Measurements from ENCODE around the gene ZBTB20.

GRCh38 chr3:114899186-114899931 is 247.7 kb downstream of the ZBTB20 start:
- TF ChIP-seq, protein P1, sequence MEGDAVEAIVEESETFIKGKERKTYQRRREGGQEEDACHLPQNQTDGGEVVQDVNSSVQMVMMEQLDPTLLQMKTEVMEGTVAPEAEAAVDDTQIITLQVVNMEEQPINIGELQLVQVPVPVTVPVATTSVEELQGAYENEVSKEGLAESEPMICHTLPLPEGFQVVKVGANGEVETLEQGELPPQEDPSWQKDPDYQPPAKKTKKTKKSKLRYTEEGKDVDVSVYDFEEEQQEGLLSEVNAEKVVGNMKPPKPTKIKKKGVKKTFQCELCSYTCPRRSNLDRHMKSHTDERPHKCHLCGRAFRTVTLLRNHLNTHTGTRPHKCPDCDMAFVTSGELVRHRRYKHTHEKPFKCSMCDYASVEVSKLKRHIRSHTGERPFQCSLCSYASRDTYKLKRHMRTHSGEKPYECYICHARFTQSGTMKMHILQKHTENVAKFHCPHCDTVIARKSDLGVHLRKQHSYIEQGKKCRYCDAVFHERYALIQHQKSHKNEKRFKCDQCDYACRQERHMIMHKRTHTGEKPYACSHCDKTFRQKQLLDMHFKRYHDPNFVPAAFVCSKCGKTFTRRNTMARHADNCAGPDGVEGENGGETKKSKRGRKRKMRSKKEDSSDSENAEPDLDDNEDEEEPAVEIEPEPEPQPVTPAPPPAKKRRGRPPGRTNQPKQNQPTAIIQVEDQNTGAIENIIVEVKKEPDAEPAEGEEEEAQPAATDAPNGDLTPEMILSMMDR (IDR thresholded peaks at IDR 0.05; ENCODE audit: low read depth, low read length) = no peak
- no peak for TF ChIP-seq EZH2phosphoT487 (IDR thresholded peaks at IDR 0.05; ENCODE audit: low read depth)

All from OCI-LY3 (cell line).